ENCODE measurements around the gene SPDYE6. TPM values are rescaled to one million over a fixed set of nuclear protein-coding genes. Genes with fewer than 3 reads are reported as not detected.
A peak's percentile ranks its signal among the peaks of the same experiment; 100 is the strongest.
"Not testable (repeated sequence)": the region's sequence is repeated elsewhere in the genome, so short reads cannot be mapped to it uniquely, and the experiment has no call there.

The SPDYE6 gene
- total and polyA plus RNA-seq, 10 of the 15 experiments (the other 5 are each of a cell fraction or from before 2014, with no cell fraction given), result 0.05 to 2.3 (median 1.00) TPM; not detected in 6

DNA sequence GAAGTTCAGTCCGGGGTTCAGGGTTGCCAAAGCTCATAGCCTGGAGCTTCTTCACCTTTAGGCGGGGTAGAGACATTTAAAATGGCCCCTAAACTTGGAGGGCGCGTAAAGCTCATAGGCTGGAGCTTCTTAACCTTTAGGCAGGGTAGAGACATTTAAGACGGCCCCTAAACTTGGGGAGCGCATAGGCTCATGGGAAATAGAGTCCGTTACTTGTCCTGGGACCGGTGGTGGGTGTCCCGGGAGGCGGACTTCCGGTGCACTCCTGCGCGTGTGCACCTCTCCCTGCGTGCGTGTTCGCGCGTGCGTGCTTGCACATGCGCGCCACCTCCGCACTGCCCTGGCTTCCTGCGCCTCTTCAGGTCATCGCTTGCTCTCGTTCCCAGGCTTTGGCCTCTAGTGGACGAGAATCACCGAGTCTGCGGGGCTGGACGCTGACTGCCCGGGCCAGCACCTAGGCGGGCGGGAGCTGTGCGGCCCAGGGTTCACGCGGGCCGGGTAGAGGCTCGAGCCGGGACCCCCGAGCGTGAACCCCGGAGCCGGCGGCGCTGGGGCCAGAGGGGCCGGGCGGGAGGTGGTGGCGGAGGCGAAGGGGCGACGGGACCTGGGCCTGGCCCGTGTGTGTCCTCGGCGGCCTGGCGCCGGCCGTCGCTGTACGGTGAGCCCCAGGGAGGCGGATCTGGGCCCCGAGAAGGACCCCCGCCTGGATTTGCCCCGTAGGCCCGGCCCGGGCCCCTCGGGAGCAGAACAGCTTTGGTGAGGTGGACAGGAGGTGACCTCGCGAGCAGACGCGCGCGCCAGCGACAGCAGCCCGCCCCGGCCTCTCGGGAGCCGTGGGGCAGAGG is 7.5 kb upstream of the SPDYE6 start (continued):
- TF ChIP-seq CBFB (IDR thresholded peaks at IDR 0.05; ENCODE audit: low read depth) (0 out of 2 replicates have a peak, but pooled peaks have one; percentile 32), MXI1 (IDR thresholded peaks at IDR 0.05; ENCODE audit: low read depth, low read length) (peak; percentile 75), ZNF207 (IDR thresholded peaks at IDR 0.05; ENCODE audit: borderline replicate concordance) (peak; percentile 50; the same call in 1 of the 2 replicates), YY1 (IDR thresholded peaks at IDR 0.05; ENCODE audit: low read depth, low read length) (peak; percentile 75), CREB1 (IDR thresholded peaks at IDR 0.05; ENCODE audit: low read depth) (peak; percentile 53; the same call in 1 of the 2 replicates)

DNA sequence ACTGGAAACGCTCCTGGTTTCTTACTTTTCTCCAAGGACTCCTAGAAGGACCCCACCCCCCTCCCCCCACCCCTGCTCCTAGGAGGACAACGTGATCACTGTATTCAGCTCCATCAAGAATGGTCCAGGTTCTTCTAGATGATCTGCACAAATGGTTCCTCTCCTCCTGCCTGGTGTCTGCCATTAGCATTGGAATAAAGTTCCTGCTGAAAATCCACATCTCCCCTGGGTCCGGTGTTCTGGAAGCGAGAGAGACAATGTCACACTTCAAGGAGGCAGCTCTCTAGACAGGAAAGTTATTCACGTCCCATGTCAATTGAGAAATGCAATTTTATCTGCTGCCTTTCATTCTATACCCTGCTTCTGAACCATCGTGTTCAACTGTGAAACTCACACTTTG is 9.3 kb downstream of the SPDYE6 start:
- intact Hi-C loops (cut with micrococcal nuclease; ENCODE audit: unreplicated experiment); H2AFZ ChIP-seq (ENCODE audit: control insufficient read depth, low read depth, low read length): not testable (repeated sequence)

DNA sequence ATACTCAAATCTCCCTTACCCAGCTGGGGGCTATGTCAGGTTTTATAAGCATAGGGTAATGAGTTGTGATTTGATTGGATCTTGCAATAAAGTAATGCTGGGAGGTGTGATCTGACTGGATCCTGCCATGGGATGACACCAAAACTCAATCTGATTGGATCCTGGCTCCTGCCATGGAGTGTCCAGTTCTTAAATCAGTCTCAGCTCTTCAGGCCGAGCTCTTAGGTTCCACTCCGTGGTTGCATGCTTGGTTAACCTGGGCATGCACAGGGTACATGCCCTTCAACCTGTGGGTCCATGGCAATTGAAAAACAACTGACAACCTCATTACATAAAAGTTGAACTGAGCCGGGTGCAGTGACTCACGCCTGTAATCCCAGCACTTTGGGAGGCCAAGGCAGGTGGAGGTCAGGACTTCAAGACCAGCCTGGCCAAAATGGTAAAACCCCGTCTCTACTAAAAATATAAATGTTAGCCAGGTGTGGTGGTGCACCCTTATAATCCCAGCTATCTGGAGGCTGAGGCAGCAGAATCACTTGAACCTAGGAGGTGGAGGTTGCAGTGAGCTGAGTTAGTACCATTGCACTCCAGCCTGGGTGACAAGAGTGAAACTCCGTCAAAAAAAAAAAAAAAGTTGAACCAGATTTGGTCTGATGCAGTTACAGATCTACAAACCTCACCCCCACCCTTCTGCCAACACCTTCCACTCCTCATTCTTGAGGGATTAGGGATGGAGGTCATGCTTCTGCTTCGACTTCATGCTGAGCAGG is 15.5 kb downstream of the SPDYE6 start:
- intact Hi-C loops (cut with micrococcal nuclease; ENCODE audit: unreplicated experiment); FAIRE-seq; H3K9ac ChIP-seq (ENCODE audit: control insufficient read depth, insufficient read depth, low read length); H3K79me2 ChIP-seq (ENCODE audit: control insufficient read depth, insufficient read depth, low read length); H4K20me1 ChIP-seq (ENCODE audit: control insufficient read depth, insufficient read depth); H3K36me3 ChIP-seq (ENCODE audit: control insufficient read depth in 2 of 2, insufficient read depth in 2 of 2, low read length in 1 of 2); H3K9me3 ChIP-seq (replicated peaks; ENCODE audit: control insufficient read depth, insufficient read depth, low read length); H3K27me3 ChIP-seq (replicated peaks in 1 of 2; ENCODE audit: control insufficient read depth in 2 of 2, insufficient read depth in 2 of 2, low read length in 1 of 2); H3K4me1 ChIP-seq (ENCODE audit: control insufficient read depth, insufficient read depth, low read length); BruUV-seq (replicated peaks); in situ Hi-C loops (cut with MboI); SMC1A ChIA-PET (ENCODE audit: uncharacterized antibody, unreplicated experiment); H3K4me3 ChIP-seq: not testable (repeated sequence)
- ATAC-seq (peak; percentile 84), DNase-seq (ENCODE audit: low read depth, low spot score) (peak; percentile 53)
- H3K27ac ChIP-seq (ENCODE audit: control insufficient read depth, insufficient read depth), result peak overlapping the region; percentile 6; the same call in 1 of the 2 replicates
- ChIA-PET RAD21 (ENCODE audit: unreplicated experiment) (interaction anchor here (0.7 to 1.0 kb wide), 2 partner anchors 23 to 34 kb away, joined by 4 to 6 read pairs; no protein-coding TSS in a partner anchor), POLR2A (interaction anchor here (0.6 kb wide), 1 partner anchor 51 kb away, joined by 3 read pairs; no protein-coding TSS in a partner anchor), CTCF (interaction anchor here (0.7 kb wide), 1 partner anchor 50 kb away, joined by 3 read pairs; no protein-coding TSS in a partner anchor)
- peak overlapping the region; percentile 29; the same call in 1 of the 2 replicates for H2AFZ ChIP-seq (ENCODE audit: control insufficient read depth, low read depth, low read length)
- WGBS (ENCODE audit: insufficient coverage, insufficient replicate concordance, low lambda C conversion rate, missing lambda C conversion rate), result 1% methylated on average over 5 of the region's 7 CpGs
- H3K4me2 ChIP-seq (ENCODE audit: control insufficient read depth, insufficient read depth), result 0 out of 2 replicates have a peak overlapping the region, but pooled peaks have one; percentile 9

More for the DNA sequence above, 9.3 kb downstream of the SPDYE6 start:
- H3K27ac ChIP-seq (ENCODE audit: control insufficient read depth, insufficient read depth); BruUV-seq (replicated peaks); H3K27me3 ChIP-seq (replicated peaks in 1 of 2; ENCODE audit: control insufficient read depth in 2 of 2, insufficient read depth in 2 of 2, low read length in 1 of 2); SMC1A ChIA-PET (ENCODE audit: uncharacterized antibody, unreplicated experiment); H3K36me3 ChIP-seq (ENCODE audit: control insufficient read depth in 2 of 2, insufficient read depth in 2 of 2, low read length in 1 of 2); RAD21 ChIA-PET (ENCODE audit: unreplicated experiment); ATAC-seq; in situ Hi-C loops (cut with MboI); H3K4me2 ChIP-seq (ENCODE audit: control insufficient read depth, insufficient read depth); CTCF ChIA-PET; H3K9me3 ChIP-seq (replicated peaks; ENCODE audit: control insufficient read depth, insufficient read depth, low read length); H4K20me1 ChIP-seq (ENCODE audit: control insufficient read depth, insufficient read depth); DNase-seq (ENCODE audit: low read depth, low spot score); FAIRE-seq; H3K79me2 ChIP-seq (ENCODE audit: control insufficient read depth, insufficient read depth, low read length); POLR2A ChIA-PET; H3K9ac ChIP-seq (ENCODE audit: control insufficient read depth, insufficient read depth, low read length); H3K4me1 ChIP-seq (ENCODE audit: control insufficient read depth, insufficient read depth, low read length); H3K4me3 ChIP-seq: not testable (repeated sequence)
- WGBS (ENCODE audit: insufficient coverage, insufficient replicate concordance, low lambda C conversion rate, missing lambda C conversion rate), result 87% methylated on average over 3 of the region's 6 CpGs

DNA sequence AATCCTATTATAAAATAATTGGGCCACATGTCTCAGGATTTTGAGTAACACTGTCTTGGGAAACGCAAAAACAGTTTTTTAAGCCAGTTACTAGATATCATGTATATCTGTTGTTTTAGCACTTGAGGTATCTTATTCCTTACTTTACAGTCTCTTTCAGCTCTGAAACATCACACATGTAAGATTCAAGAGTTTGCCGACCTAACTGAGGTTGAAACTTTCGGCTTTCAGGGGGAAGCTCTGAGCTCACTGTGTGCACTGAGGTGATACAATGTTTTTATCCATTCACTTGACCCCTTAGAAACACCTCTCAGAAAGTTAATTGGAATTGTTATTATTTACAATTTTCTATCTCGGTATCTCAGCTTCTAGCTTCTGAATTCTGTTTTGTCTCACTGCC is 18.8 kb downstream of the SPDYE6 start:
- H3K9ac ChIP-seq (ENCODE audit: control insufficient read depth, insufficient read depth, low read length), result peak overlapping the region; percentile 50; the same call in 1 of the 2 replicates
- FAIRE-seq; intact Hi-C loops (cut with micrococcal nuclease; ENCODE audit: unreplicated experiment); H3K4me1 ChIP-seq (ENCODE audit: control insufficient read depth, insufficient read depth, low read length); in situ Hi-C loops (cut with MboI); H3K79me2 ChIP-seq (ENCODE audit: control insufficient read depth, insufficient read depth, low read length); H3K36me3 ChIP-seq (ENCODE audit: control insufficient read depth in 2 of 2, insufficient read depth in 2 of 2, low read length in 1 of 2); H4K20me1 ChIP-seq (ENCODE audit: control insufficient read depth, insufficient read depth); H3K27me3 ChIP-seq (replicated peaks in 1 of 2; ENCODE audit: control insufficient read depth in 2 of 2, insufficient read depth in 2 of 2, low read length in 1 of 2); CTCF ChIA-PET; H3K9me3 ChIP-seq (replicated peaks; ENCODE audit: control insufficient read depth, insufficient read depth, low read length); SMC1A ChIA-PET (ENCODE audit: uncharacterized antibody, unreplicated experiment); BruUV-seq (replicated peaks); DNase-seq (ENCODE audit: low read depth, low spot score): not testable (repeated sequence)
- peak overlapping the region; percentile 44 for H2AFZ ChIP-seq (ENCODE audit: control insufficient read depth, low read depth, low read length)
- H3K27ac ChIP-seq (ENCODE audit: control insufficient read depth, insufficient read depth), result peak overlapping the region; percentile 55
- ATAC-seq, result peak; percentile 77
- ChIA-PET POLR2A (interaction anchor here (0.6 to 1.6 kb wide), 5 partner anchors 32 to 1020 kb away, joined by 3 to 7 read pairs (median 4); no protein-coding TSS in a partner anchor), RAD21 (ENCODE audit: unreplicated experiment) (interaction anchor here (0.8 to 1.5 kb wide), 2 partner anchors 26 to 31 kb away, joined by 4 read pairs; no protein-coding TSS in a partner anchor)
- peak overlapping the region; percentile 41; the same call in 1 of the 2 replicates for H3K4me3 ChIP-seq
- 3% methylated on average over 4 of the region's 4 CpGs for WGBS (ENCODE audit: insufficient coverage, insufficient replicate concordance, low lambda C conversion rate, missing lambda C conversion rate)
- H3K4me2 ChIP-seq (ENCODE audit: control insufficient read depth, insufficient read depth), result peak overlapping the region; percentile 64; the same call in 1 of the 2 replicates

Data from GM12878 (cell line).